Measurements from ENCODE around the gene SMTNL1.
"Not testable (repeated sequence)": the region's sequence is repeated elsewhere in the genome, so short reads cannot be mapped to it uniquely, and the experiment has no call there.

SMTNL1 gene

GRCh38 chr11:57508341-57509170 is 28.8 kb upstream of the SMTNL1 start:
- no peak for DNase-seq

DNA sequence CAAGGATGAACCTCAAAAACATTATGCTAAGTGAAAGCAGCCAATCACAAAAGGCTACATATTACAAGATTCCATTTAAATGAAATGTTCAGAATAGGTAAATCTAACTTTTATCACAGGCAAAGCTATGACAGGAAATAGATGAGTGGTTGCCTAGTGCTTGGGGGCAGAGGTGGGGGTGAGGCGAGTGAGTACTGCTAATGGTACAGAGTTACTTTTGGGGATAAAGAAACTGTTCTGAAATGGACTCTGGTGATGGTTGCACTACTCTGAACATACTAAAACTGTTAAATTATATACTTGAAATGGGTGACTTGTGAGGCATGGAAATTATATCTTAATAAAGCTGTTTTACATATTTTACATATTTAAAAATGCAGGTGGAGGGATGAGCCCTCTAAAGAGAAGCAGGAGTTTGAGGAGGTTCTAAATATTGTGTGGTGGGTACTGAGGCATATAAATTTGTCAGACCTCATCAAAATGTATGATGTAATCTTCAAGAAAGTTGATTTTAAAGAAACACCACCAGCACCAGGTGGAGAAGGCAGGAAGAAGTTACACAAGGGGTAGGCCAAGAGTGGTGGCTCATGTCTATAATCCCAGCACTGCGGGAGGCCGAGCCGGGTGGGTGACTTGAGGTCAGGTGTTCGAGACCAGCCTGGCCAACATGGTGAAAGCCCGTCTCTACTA is 25.5 kb upstream of the SMTNL1 start:
- no peak for DNase-seq

- no peak for DNase-seq
Observed at GRCh38 chr11:57512646-57513451, 24.5 kb upstream of the SMTNL1 start.

GRCh38 chr11:57513452-57513795 is 24.0 kb upstream of the SMTNL1 start:
- DNase-seq, result no peak

- peak; percentile 70 for DNase-seq
Observed at GRCh38 chr11:57513911-57514537, 23.4 kb upstream of the SMTNL1 start.

DNA sequence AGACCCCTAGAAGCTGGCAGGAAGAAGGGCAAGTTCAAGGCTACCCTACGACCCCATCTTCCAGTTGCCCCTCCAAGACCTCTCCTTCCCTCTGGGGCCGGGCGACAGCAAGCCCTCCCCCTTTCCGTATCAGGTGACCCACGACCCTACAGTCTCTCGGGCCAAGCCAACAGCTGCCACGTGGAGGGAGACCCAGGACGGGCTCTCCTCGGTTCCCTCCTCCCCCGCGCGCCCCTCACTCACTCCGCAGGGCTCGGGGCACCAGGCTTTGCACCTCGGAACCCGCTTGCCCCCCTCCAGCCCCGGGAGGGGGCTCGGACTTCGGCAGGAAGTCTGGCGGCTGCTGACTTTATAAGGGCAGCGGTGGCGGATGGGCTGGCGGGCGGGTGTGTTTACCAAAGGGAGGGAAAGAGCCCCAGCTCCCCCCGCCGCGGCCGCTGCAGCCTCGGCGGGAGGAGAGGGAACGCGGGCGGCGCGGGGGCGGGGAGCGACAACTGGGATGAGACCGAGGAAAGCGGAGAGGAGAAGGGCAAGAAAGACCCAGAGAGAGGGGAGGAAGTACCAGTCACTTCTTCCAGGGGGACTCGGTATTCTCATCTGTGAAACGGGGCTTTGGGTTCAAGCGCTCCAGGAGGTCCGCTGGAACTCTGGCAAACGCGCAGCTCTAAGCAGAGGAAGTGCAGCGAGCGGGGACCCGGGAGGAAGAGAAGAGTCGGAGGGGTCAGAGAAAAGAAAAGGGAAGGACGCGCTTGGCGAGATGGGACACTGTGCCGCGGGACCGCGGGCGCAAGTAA is 22.7 kb upstream of the SMTNL1 start:
- peak; percentile 80 for DNase-seq

- DNase-seq, result peak; percentile 75
Observed at GRCh38 chr11:57515332-57516060, 21.9 kb upstream of the SMTNL1 start, which contains the start of gene SLC43A1. Gene SLC43A1, minus strand, starts transcription at chr11:57515702. Its CDS starts 1,591 bp downstream, at chr11:57514111.

GRCh38 chr11:57516061-57516443 is 21.3 kb upstream of the SMTNL1 start:
- no peak for DNase-seq

DNA sequence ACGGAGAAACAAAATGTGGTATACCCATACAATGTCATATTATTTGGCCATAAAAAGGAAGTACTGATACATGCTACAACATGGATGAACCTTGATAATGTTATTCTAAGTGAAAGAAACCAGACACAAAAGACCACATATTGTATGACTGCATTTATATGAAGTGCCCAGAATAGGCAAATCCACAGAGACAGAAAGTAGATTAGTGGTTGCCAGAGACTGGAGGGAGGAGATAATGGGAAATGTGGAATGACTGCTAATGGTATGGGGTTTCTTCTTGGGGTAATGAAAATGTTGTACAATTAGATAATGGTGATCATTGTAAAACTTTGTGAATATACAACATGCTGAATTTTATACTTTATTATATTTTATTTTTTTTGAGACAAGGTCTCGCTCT is 16.3 kb upstream of the SMTNL1 start:
- no peak for DNase-seq

DNA sequence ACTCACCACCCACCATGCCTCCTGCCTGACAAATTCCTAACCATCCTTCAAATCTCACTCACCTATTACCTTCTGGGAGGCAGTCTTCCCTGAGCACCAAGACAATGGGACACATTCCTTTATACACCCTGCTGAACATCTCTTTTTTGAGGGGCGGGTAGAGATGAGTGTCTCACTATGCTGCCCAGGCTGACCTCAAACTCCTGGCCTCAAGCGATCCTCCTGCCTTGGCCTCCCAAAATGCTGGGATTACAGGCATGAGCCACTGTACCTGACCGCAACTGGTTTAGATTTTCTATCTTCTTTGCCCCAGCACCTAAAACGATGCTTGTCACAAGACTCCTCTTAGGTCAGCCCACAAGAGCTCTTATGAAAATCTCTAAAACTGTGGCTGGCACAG is 14.0 kb upstream of the SMTNL1 start:
- DNase-seq, result no peak

DNA sequence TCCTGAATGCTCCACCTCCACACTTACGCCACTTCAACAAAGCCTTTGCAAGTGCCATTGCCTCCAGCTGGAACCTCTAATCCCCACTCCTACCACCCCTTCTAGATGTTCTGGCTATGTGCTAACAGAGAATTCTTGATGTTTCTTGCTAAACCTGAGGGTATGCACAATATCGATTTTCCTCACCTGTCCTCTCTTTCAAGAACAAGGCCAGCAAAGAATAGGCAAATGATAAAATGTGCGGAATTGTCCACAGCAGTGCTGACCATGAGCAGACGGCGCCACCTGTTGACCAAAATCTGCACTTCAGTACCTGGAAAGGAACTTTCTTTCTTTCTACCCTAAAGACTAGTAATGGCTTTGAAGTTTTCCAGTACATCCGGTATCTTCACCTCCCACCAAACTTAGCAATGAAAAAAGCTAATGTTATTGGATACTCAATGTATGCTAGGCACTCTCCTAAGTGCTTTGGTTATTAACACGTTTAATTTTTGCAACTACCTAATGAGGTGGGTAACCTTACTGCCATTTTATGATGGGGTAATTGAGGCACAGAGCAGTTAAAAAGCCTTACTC is 10.3 kb upstream of the SMTNL1 start:
- DNase-seq, result peak; percentile 89

DNA sequence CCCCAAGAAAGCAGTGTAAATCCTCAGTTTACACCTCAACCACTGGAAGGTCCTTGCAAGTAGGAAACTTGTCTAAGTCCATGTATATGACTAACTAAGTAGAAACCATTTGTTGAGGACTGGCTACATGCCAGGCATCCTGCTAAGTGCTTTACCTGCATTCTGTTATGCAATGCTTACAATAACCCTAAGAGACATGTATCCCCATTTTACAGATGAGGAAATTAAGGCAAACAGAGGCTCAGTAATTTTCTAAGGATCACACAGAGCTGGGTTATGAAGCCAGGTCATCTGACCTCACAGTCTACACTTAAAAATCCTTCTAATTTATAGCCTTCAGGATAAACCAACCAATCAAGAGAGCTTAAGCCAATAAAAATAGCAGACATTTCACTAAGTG is 8.4 kb upstream of the SMTNL1 start:
- DNase-seq, result no peak

- DNase-seq, result peak; percentile 67
Observed at GRCh38 chr11:57530215-57530595, 7.2 kb upstream of the SMTNL1 start.

DNA sequence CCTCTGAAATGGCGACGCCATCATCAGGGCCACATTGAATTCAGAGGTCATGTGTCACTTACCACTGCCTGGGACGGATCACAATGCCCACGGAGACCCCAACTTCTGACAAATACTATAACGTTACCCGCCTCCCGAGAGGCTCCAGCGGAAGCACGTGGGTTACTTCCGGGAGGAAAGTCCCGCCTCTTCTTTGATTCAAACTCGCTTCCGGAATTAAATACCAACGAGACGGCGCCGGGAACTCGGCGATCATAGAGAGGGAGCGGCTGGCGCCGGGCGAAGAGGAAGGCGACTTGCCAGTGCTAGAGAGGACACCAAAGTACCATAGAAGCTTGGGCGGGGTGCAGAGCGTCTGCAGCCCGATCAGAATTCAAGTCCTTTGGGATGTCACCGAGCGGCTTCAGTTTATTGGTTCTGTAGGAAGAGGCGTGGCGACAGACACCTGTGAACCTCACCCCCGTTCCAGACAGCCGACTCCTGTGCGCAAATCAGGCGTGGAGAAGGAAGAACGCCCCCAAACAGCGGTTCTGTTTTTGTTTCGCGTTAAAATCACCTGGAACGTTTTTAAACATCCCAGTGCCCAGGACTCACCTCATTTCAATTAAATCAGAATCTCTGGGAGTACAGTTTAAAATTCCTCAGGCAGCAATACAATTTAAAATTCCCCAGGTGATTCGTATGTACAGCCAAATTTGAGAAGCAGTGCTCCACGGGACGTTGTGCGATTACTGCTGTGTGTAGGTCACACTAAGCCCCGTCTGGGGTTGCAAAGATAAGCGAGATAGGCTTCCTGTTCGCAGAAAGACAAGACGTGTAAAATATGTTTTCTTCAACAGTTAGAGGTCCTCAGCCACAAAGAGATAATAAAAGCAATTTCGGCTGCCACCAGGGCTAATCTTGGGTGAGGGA is 6.5 kb upstream of the SMTNL1 start, which contains the start of gene TIMM10:
TSS of gene TIMM10 (minus strand) at position 159 of the 912 bp plus-strand sequence. CDS start 565 bp downstream, outside the sequence.
- peak; percentile 97 for DNase-seq

DNA sequence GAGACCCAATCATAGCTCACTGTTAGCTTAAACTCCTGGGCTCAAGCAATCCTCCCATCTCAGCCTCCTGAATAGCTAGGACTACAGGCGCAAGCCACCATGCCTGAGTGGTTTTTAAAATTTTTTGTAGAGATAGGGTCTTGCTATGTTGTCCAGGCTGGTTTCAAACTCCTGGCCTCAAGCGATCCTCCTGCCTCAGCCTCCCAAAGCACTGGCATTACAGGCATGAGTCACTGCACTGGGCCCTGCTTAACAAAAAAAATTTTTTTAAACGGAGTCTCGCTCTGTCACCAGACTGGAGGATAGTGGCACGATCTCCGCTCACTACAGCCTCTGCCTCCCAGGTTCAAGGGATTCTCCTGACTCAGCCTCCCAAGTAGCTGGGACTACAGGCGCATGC is 2.9 kb upstream of the SMTNL1 start:
- not testable (repeated sequence) for DNase-seq

- DNase-seq, result no peak
Observed at GRCh38 chr11:57539342-57539741, 1.9 kb downstream of the SMTNL1 start.

GRCh38 chr11:57541169-57541568 is 3.8 kb downstream of the SMTNL1 start:
- no peak for DNase-seq

DNA sequence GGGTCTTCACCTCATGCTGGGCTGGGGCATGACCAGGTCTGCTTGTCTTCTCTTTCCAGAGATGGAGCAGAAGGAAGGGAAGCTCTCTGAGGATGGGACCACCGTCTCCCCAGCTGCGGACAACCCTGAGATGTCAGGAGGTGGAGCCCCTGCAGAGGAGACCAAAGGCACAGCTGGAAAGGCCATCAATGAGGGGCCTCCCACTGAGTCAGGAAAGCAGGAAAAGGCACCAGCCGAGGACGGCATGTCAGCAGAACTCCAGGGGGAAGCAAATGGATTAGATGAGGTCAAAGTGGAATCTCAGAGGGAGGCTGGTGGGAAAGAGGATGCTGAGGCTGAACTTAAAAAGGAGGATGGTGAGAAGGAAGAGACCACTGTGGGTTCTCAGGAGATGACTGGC is 5.2 kb downstream of the SMTNL1 start:
- no peak for DNase-seq

DNA sequence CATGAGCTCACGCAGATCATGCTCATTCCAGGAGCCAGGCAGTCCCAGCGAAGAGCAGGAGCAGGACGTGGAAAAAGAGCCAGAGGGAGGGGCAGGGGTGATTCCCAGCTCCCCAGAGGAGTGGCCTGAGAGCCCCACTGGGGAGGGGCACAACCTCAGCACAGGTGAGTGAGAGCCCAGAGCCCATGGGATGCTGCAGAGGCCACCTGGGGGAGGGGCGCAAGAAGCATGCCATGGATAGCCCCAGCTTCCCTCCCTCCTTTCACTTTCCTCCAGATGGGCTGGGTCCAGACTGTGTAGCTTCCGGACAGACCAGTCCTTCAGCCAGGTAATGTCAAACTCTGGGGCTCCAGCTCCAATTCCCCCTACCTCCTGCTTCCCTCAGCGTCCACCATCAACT is 6.2 kb downstream of the SMTNL1 start:
- no peak for DNase-seq

- no peak for DNase-seq
Observed at GRCh38 chr11:57544566-57544965, 7.2 kb downstream of the SMTNL1 start.
